Vagina (tissue), 2 donors: ENCODE data around the gene SPDYE11.
"Not testable (repeated sequence)": the region's sequence is repeated elsewhere in the genome, so short reads cannot be mapped to it uniquely, and the experiment has no call there.

ENCODE experiments used
- CTCF ChIP-seq, 3 experiments: fragments of 450-650 bp in 2 of 3; fragments of 200-600 bp in 1 of 3; sonication (generic) in 1 of 3; IDR thresholded peaks; one replicate each; pipeline ENCODE4 v1.5.1; 2017 to 2019; ENCODE audit warnings: antibody characterized with exemption in 3 of 3, mild to moderate bottlenecking in 2 of 3, moderate library complexity in 2 of 3
- POLR2A ChIP-seq, 2 donors: fragments of 450-650 bp; IDR thresholded peaks; one replicate each; pipeline ENCODE4 v1.6.1; 2017; ENCODE audit warnings: antibody characterized with exemption in 2 of 2, mild to moderate bottlenecking in 2 of 2, moderate library complexity in 2 of 2

GRCh38 chr7:73006491-73006890 is 51.2 kb downstream of the SPDYE11 start:
- not testable (repeated sequence) for TF ChIP-seq CTCF, POLR2A (IDR thresholded peaks at IDR 0.05)
